Erythroblast (primary cell): ENCODE measurements around the gene MFF.

ENCODE experiments used
- GATA1 ChIP-seq: IDR thresholded peaks from 2 replicates; pipeline ENCODE4 v1.6.1; 2011; ENCODE audit warnings: low read depth, mild to moderate bottlenecking, control low read depth, low read length, moderate library complexity
- POLR2A ChIP-seq: IDR thresholded peaks from 2 replicates; pipeline ENCODE4 v1.6.1; 2011; ENCODE audit warnings: mild to moderate bottlenecking, low read length

DNA sequence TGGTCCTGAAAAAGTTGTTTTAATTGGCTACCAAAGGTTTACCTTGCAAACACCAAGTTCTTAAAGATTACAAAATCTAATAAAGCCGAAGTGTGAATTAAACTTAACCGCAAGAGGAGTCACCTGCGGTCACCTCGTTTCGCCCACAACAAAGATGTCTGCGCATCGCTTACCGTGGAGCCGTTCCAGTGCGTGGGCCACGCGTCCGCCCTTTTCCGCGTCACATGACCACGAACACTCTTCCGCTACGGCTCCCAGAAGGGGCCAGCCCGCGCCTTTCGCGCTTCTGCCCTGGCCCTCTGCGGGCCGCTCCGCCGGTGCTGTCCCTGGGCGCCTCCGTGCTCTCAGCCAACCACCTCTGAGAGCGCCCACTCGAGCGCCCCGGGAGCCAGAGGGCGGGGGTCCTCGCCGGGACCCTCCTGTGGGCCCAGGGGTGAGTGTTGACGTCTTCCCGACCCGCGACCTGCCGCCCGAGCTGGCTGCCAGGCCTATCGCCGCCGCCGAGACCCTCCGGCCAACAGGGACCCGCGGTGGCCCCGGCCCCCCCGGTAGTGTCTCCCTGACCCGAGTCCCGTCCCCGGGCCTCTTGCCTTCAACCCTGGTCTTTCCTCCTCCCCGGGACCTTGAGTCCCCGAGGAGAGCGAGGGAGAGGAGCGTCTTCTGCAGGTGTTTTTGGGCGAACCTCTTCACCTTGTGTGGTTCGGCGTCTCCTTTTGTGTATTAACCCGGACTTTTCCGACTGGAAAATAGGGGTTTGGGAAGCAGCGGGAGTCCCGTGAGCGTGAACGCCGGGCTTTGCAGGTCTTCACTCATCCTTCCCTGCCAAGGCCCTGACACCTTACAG is at the start of gene MFF:
- peak; percentile 77 for TF ChIP-seq POLR2A
- no peak for TF ChIP-seq GATA1
